Stimulated activated memory B cell treated with anti-CD40 and anti-IgM and Interleukin-4, amounts not matched to agents 10 μg/mL and 1 μg/mL and 100 μg/mL, for 72 hours (primary cell): Measurements from ENCODE around the gene BNC2.
A peak's percentile ranks its signal among the peaks of the same experiment; 100 is the strongest.

Source experiments
- ATAC-seq: fragments of 150-1000 bp; cut with Tn5 transposase; 2 replicates; pipeline ENCODE4 v1.10.0; 2021
- H3K27ac Mint-ChIP-seq: one replicate; pipeline ENCODE4 v1.8.0; 2022; ENCODE audit warnings: mild to moderate bottlenecking, mixed read lengths
- H3K27me3 Mint-ChIP-seq: one replicate; pipeline ENCODE4 v1.8.0; 2022; ENCODE audit warnings: mixed read lengths
- H3K36me3 Mint-ChIP-seq: one replicate; pipeline ENCODE4 v1.8.0; 2022; ENCODE audit warnings: mixed read lengths
- H3K4me1 Mint-ChIP-seq: one replicate; pipeline ENCODE4 v1.8.0; 2022; ENCODE audit warnings: mixed read lengths
- H3K4me3 Mint-ChIP-seq: one replicate; pipeline ENCODE4 v1.8.0; 2022; ENCODE audit warnings: mild to moderate bottlenecking, moderate library complexity, mixed read lengths
- H3K9me3 Mint-ChIP-seq: one replicate; pipeline ENCODE4 v1.8.0; 2022; ENCODE audit warnings: mixed read lengths

BNC2 gene

GRCh38 chr9:16645970-16646369 lies 224.5 kb downstream of the BNC2 start:
- ATAC-seq = no peak
- Mint-ChIP-seq H3K4me3 (no peak overlapping the region), H3K36me3 (no peaks in the 10 kb centered on the region), H3K4me1 (no peaks in the 10 kb centered on the region), H3K27me3 (no peaks in the 10 kb centered on the region), H3K9me3 (no peaks in the 10 kb centered on the region), H3K27ac (no peak overlapping the region)

- Mint-ChIP-seq H3K9me3 (no peaks in the 10 kb centered on the region), H3K36me3 (no peaks in the 10 kb centered on the region), H3K27me3 (no peaks in the 10 kb centered on the region), H3K4me3 (no peak overlapping the region), H3K4me1 (no peaks in the 10 kb centered on the region), H3K27ac (no peak overlapping the region)
- no peak for ATAC-seq
These were observed 227.9 kb downstream of the BNC2 start for GRCh38 chr9:16642421-16643109.

- Mint-ChIP-seq H3K4me3 (no peak overlapping the region), H3K36me3 (no peaks in the 10 kb centered on the region), H3K4me1 (no peaks in the 10 kb centered on the region), H3K9me3 (no peaks in the 10 kb centered on the region), H3K27ac (no peak overlapping the region), H3K27me3 (no peaks in the 10 kb centered on the region)
- no peak for ATAC-seq
These were observed 229.8 kb downstream of the BNC2 start for GRCh38 chr9:16640649-16641048.

- no peak overlapping the region for H3K4me3 Mint-ChIP-seq
- no peaks in the 10 kb centered on the region for H3K9me3 Mint-ChIP-seq
- H3K36me3 Mint-ChIP-seq = no peaks in the 10 kb centered on the region
- no peak overlapping the region for H3K27ac Mint-ChIP-seq
- no peaks in the 10 kb centered on the region for H3K4me1 Mint-ChIP-seq
- no peak for ATAC-seq
- no peaks in the 10 kb centered on the region for H3K27me3 Mint-ChIP-seq
These were observed 230.8 kb downstream of the BNC2 start for GRCh38 chr9:16639644-16640043.

GRCh38 chr9:16637911-16638310 lies 232.6 kb downstream of the BNC2 start:
- no peak for ATAC-seq
- Mint-ChIP-seq H3K36me3 (no peaks in the 10 kb centered on the region), H3K27ac (no peak overlapping the region), H3K4me3 (no peak overlapping the region), H3K9me3 (no peaks in the 10 kb centered on the region), H3K4me1 (no peaks in the 10 kb centered on the region), H3K27me3 (no peaks in the 10 kb centered on the region)

GRCh38 chr9:16637218-16637617 lies 233.3 kb downstream of the BNC2 start:
- Mint-ChIP-seq H3K9me3 (no peaks in the 10 kb centered on the region), H3K4me1 (no peaks in the 10 kb centered on the region), H3K27me3 (no peaks in the 10 kb centered on the region), H3K36me3 (no peaks in the 10 kb centered on the region), H3K4me3 (no peak overlapping the region), H3K27ac (no peak overlapping the region)
- no peak for ATAC-seq

GRCh38 chr9:16633794-16634193 lies 236.7 kb downstream of the BNC2 start:
- Mint-ChIP-seq H3K36me3 (no peaks in the 10 kb centered on the region), H3K27me3 (no peaks in the 10 kb centered on the region), H3K9me3 (no peaks in the 10 kb centered on the region), H3K27ac (no peak overlapping the region), H3K4me1 (no peaks in the 10 kb centered on the region), H3K4me3 (no peak overlapping the region)
- ATAC-seq = no peak

GRCh38 chr9:16628413-16628812 lies 242.1 kb downstream of the BNC2 start:
- Mint-ChIP-seq H3K4me3 (no peak overlapping the region), H3K36me3 (no peaks in the 10 kb centered on the region), H3K9me3 (no peaks in the 10 kb centered on the region), H3K27ac (no peak overlapping the region), H3K27me3 (no peaks in the 10 kb centered on the region), H3K4me1 (no peaks in the 10 kb centered on the region)
- ATAC-seq = no peak

GRCh38 chr9:16627967-16628366 lies 242.5 kb downstream of the BNC2 start:
- ATAC-seq = no peak
- Mint-ChIP-seq H3K4me3 (no peak overlapping the region), H3K27me3 (no peaks in the 10 kb centered on the region), H3K4me1 (no peaks in the 10 kb centered on the region), H3K9me3 (no peaks in the 10 kb centered on the region), H3K36me3 (no peaks in the 10 kb centered on the region), H3K27ac (no peak overlapping the region)

GRCh38 chr9:16627521-16627920 lies 242.9 kb downstream of the BNC2 start:
- H3K27ac Mint-ChIP-seq = no peak overlapping the region
- H3K4me1 Mint-ChIP-seq = no peaks in the 10 kb centered on the region
- no peaks in the 10 kb centered on the region for H3K9me3 Mint-ChIP-seq
- no peak overlapping the region for H3K4me3 Mint-ChIP-seq
- H3K36me3 Mint-ChIP-seq = no peaks in the 10 kb centered on the region
- no peak for ATAC-seq
- no peaks in the 10 kb centered on the region for H3K27me3 Mint-ChIP-seq

GRCh38 chr9:16626577-16627130 lies 243.8 kb downstream of the BNC2 start:
- Mint-ChIP-seq H3K27me3 (no peaks in the 10 kb centered on the region), H3K36me3 (no peaks in the 10 kb centered on the region)

GRCh38 chr9:16625811-16626210 lies 244.7 kb downstream of the BNC2 start:
- Mint-ChIP-seq H3K36me3 (no peaks in the 10 kb centered on the region), H3K27me3 (no peaks in the 10 kb centered on the region), H3K27ac (no peak overlapping the region), H3K4me1 (no peaks in the 10 kb centered on the region), H3K9me3 (no peaks in the 10 kb centered on the region), H3K4me3 (no peak overlapping the region)
- ATAC-seq = no peak

More at GRCh38 chr9:16626577-16627130, 243.8 kb downstream of the BNC2 start:
- Mint-ChIP-seq H3K9me3 (no peaks in the 10 kb centered on the region), H3K4me3 (no peak overlapping the region), H3K4me1 (no peaks in the 10 kb centered on the region), H3K27ac (no peak overlapping the region)
- peak; percentile 20 for ATAC-seq

- Mint-ChIP-seq H3K4me3 (no peak overlapping the region), H3K4me1 (no peaks in the 10 kb centered on the region), H3K9me3 (no peaks in the 10 kb centered on the region), H3K27me3 (no peaks in the 10 kb centered on the region), H3K36me3 (no peaks in the 10 kb centered on the region), H3K27ac (no peak overlapping the region)
- no peak for ATAC-seq
These were observed 245.3 kb downstream of the BNC2 start for GRCh38 chr9:16625161-16625631.

GRCh38 chr9:16624744-16625117 lies 245.7 kb downstream of the BNC2 start:
- Mint-ChIP-seq H3K9me3 (no peaks in the 10 kb centered on the region), H3K36me3 (no peaks in the 10 kb centered on the region), H3K4me3 (no peak overlapping the region), H3K4me1 (no peaks in the 10 kb centered on the region), H3K27ac (no peak overlapping the region), H3K27me3 (no peaks in the 10 kb centered on the region)
- no peak for ATAC-seq

GRCh38 chr9:16623989-16624743 lies 246.3 kb downstream of the BNC2 start:
- H3K9me3 Mint-ChIP-seq = no peaks in the 10 kb centered on the region
- H3K36me3 Mint-ChIP-seq = no peaks in the 10 kb centered on the region
- H3K27me3 Mint-ChIP-seq = no peaks in the 10 kb centered on the region
- no peaks in the 10 kb centered on the region for H3K4me1 Mint-ChIP-seq
- H3K4me3 Mint-ChIP-seq = no peak overlapping the region
- H3K27ac Mint-ChIP-seq = no peak overlapping the region
- ATAC-seq = no peak

GRCh38 chr9:16622541-16622940 lies 247.9 kb downstream of the BNC2 start:
- Mint-ChIP-seq H3K27ac (no peak overlapping the region), H3K4me1 (no peaks in the 10 kb centered on the region), H3K36me3 (no peaks in the 10 kb centered on the region), H3K9me3 (no peaks in the 10 kb centered on the region), H3K4me3 (no peak overlapping the region), H3K27me3 (no peaks in the 10 kb centered on the region)
- ATAC-seq = no peak
